Measurements from ENCODE around the gene CAAP1. TPM values are rescaled to one million over a fixed set of nuclear protein-coding genes. Genes with fewer than 3 reads are reported as not detected.

CAAP1 gene
- total RNA-seq, 4 donors from 2014 or later = 16.5 to 47.0 (median 24.7) TPM

Small RNA genes lying within 50 kb of the gene (small RNA-seq; reads per million reads assigned to genes)
- gene RF00322 = 0 reads per million in 2 donors
- gene RN7SL100P = 0 reads per million in 2 donors

Other genes starting within 250 kb of the CAAP1 start
- gene PLAA, start 54.4 kb upstream of the CAAP1 start, total RNA-seq = 10 to 100 TPM; 16.3 to 30.5 (median 22.8) TPM
- gene IFT74, start 63.6 kb upstream of the CAAP1 start, total RNA-seq = 10 to 100 TPM in 1 of 4 donors, 1 to 10 TPM in 3; 7.7 to 26.4 (median 8.7) TPM
- 100 to 1,000 TPM in 1 of 4 donors, 10 to 100 TPM in 2, 1 to 10 TPM in 1; 6.6 to 102 (median 54.4) TPM for gene LRRC19, start 112.9 kb upstream of the CAAP1 start, total RNA-seq
- 10 to 100 TPM in 1 of 4 donors, 1 to 10 TPM in 3; 3.0 to 22.3 (median 4.3) TPM for gene TEK, start 216.4 kb upstream of the CAAP1 start, total RNA-seq

All from Peyer's patch (tissue), 4 donors.